ENCODE measurements around the gene ARMC3. TPM values are rescaled to one million over a fixed set of nuclear protein-coding genes. Genes with fewer than 3 reads are reported as not detected.

ARMC3 gene
- total and polyA plus RNA-seq, 2 donors (not counting 1 experiment from before 2014, with no cell fraction given): not detected

DNA sequence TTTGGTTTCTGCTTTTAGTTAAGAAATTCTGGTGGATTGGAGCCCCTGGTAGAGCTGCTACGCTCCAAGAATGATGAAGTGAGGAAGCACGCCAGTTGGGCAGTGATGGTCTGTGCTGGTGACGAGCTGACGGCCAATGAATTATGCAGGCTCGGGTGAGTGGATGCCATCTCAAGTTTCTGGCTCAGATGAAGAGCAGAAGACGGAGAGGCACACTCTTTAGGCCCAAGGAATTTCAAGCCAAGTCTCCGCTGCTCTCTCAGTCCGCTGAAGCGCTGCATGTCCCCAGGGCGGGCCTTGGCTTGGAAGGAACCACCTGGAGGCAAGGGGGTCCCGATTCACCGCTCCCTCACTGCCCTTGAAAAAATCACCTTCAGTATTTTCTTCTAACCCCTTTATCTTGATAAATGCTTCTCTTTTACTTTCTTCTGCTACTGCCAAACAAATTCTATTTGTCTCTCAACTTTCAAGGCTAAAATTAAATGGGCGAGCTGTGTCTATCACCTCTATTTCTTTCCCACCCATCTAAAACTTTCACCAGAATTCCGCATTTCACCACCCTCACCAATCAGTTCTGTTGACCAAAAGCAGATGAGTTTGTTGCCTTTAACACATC lies 74.2 kb downstream of the ARMC3 start:
- Histone ChIP-seq H2AFZ (ENCODE audit: insufficient read depth, low read depth, low read length, poor library complexity, severe bottlenecking) (no peak overlapping the region), H3K27me3 (replicated peaks in 1 of 4; ENCODE audit: control extremely low read depth in 1 of 4, control insufficient read depth in 3 of 4, insufficient read depth in 4 of 4, low read length in 3 of 4) (peaks cover 0 to 7% (median 2%) of the 10 kb centered on the region in 4 experiments), H3K9ac (ENCODE audit: low read length) (no peak overlapping the region), H3K4me3 (ENCODE audit: control extremely low read depth in 1 of 5, extremely low read depth in 1 of 5, insufficient read depth in 1 of 5, low read depth in 2 of 5, low read length in 4 of 5) (no peak overlapping the region), H3K4me2 (replicated peaks; ENCODE audit: low read depth, low read length, poor library complexity, severe bottlenecking) (no peak overlapping the region), H3K36me3 (replicated peaks in 1 of 2; ENCODE audit: control extremely low read depth in 1 of 2, control insufficient read depth in 1 of 2, extremely low read depth in 1 of 2, insufficient read depth in 2 of 2, low read length in 1 of 2) (no peaks in the 10 kb centered on the region), H3K4me1 (ENCODE audit: control insufficient read depth in 2 of 2, insufficient read depth in 2 of 2, low read length in 2 of 2) (no peaks in the 10 kb centered on the region), H4K20me1 (ENCODE audit: control insufficient read depth, insufficient read depth, low read length, poor library complexity, severe bottlenecking) (no peaks in the 10 kb centered on the region), H3K79me2 (ENCODE audit: control insufficient read depth, insufficient read depth, low read length) (no peaks in the 10 kb centered on the region), H3K9me3 (ENCODE audit: control extremely low read depth in 1 of 3, control insufficient read depth in 2 of 3, insufficient read depth in 1 of 3, low read length in 2 of 3) (no peaks in the 10 kb centered on the region), H3K27ac (ENCODE audit: low read length in 2 of 2) (no peak overlapping the region)
- ATAC-seq (ENCODE audit: low read depth) (no peak), DNase-seq (no peak)
- Mint-ChIP-seq H3K4me3 (no peak overlapping the region), H3K27me3 (peaks cover 29% of the 10 kb centered on the region), H3K27ac (no peak overlapping the region), H3K9me3 (ENCODE audit: insufficient read depth) (no peaks in the 10 kb centered on the region), H3K4me1 (no peaks in the 10 kb centered on the region)
- ChIA-PET POLR2A (no interaction called here), CTCF (interaction anchor here (0.7 to 1.5 kb wide), 2 partner anchors 12 to 1612 kb away, joined by 3 to 5 read pairs; no protein-coding TSS in a partner anchor)
- TF ChIP-seq, protein P1, sequence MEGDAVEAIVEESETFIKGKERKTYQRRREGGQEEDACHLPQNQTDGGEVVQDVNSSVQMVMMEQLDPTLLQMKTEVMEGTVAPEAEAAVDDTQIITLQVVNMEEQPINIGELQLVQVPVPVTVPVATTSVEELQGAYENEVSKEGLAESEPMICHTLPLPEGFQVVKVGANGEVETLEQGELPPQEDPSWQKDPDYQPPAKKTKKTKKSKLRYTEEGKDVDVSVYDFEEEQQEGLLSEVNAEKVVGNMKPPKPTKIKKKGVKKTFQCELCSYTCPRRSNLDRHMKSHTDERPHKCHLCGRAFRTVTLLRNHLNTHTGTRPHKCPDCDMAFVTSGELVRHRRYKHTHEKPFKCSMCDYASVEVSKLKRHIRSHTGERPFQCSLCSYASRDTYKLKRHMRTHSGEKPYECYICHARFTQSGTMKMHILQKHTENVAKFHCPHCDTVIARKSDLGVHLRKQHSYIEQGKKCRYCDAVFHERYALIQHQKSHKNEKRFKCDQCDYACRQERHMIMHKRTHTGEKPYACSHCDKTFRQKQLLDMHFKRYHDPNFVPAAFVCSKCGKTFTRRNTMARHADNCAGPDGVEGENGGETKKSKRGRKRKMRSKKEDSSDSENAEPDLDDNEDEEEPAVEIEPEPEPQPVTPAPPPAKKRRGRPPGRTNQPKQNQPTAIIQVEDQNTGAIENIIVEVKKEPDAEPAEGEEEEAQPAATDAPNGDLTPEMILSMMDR (IDR thresholded peaks at IDR 0.05): no peak
- TF ChIP-seq EZH2 (IDR thresholded peaks at IDR 0.05; ENCODE audit: borderline replicate concordance, insufficient read depth, low read depth, low read length, poor library complexity, severe bottlenecking): no peak
- 93% methylated on average over 13 of the region's 14 CpGs for WGBS (ENCODE audit: insufficient coverage)
- intact Hi-C loops (cut with micrococcal nuclease): no loop called here

DNA sequence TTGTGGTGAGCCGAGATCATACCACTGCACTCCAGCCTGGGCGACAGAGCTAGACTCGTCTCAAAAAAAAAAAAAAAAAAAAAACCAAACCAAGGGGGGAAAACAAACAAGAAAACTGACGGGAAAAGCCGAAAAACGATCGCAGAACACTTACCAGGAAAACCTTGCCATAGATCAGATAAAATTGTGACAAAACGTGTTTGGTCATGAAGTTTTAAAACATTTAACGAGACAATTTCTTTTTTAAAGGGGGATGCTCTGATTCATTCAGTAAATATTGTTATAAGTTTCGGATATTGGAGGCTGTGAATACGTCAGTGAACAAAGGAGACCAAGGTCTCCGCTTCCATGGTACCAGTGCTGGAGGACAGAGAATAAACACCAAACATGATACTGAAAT lies 77.3 kb downstream of the ARMC3 start:
- Histone ChIP-seq H4K20me1 (ENCODE audit: control insufficient read depth, insufficient read depth, low read length, poor library complexity, severe bottlenecking) (no peaks in the 10 kb centered on the region), H3K36me3 (replicated peaks in 1 of 2; ENCODE audit: control extremely low read depth in 1 of 2, control insufficient read depth in 1 of 2, extremely low read depth in 1 of 2, insufficient read depth in 2 of 2, low read length in 1 of 2) (no peaks in the 10 kb centered on the region), H3K9ac (ENCODE audit: low read length) (no peak overlapping the region), H3K4me1 (ENCODE audit: control insufficient read depth in 2 of 2, insufficient read depth in 2 of 2, low read length in 2 of 2) (no peaks in the 10 kb centered on the region), H3K27me3 (replicated peaks in 1 of 4; ENCODE audit: control extremely low read depth in 1 of 4, control insufficient read depth in 3 of 4, insufficient read depth in 4 of 4, low read length in 3 of 4) (peaks cover 0 to 4% (median 2%) of the 10 kb centered on the region in 4 experiments), H3K4me2 (replicated peaks; ENCODE audit: low read depth, low read length, poor library complexity, severe bottlenecking) (no peak overlapping the region), H3K27ac (ENCODE audit: low read length in 2 of 2) (no peak overlapping the region), H3K9me3 (ENCODE audit: control extremely low read depth in 1 of 3, control insufficient read depth in 2 of 3, insufficient read depth in 1 of 3, low read length in 2 of 3) (no peaks in the 10 kb centered on the region), H3K4me3 (ENCODE audit: control extremely low read depth in 1 of 5, extremely low read depth in 1 of 5, insufficient read depth in 1 of 5, low read depth in 2 of 5, low read length in 4 of 5) (no peak overlapping the region), H2AFZ (ENCODE audit: insufficient read depth, low read depth, low read length, poor library complexity, severe bottlenecking) (no peak overlapping the region), H3K79me2 (ENCODE audit: control insufficient read depth, insufficient read depth, low read length) (no peaks in the 10 kb centered on the region)
- intact Hi-C loops (cut with micrococcal nuclease): no loop called here
- ATAC-seq (ENCODE audit: low read depth) (no peak), DNase-seq (no peak)
- no peaks in the 10 kb centered on the region for H3K4me1 Mint-ChIP-seq
- TF ChIP-seq EZH2 (IDR thresholded peaks at IDR 0.05; ENCODE audit: borderline replicate concordance, insufficient read depth, low read depth, low read length, poor library complexity, severe bottlenecking): no peak
- TF ChIP-seq, protein P1 (IDR thresholded peaks at IDR 0.05): no peak
- no peak overlapping the region for H3K27ac Mint-ChIP-seq
- ChIA-PET CTCF (interaction anchor here (0.6 kb wide), 1 partner anchor 707 kb away, joined by 3 read pairs; no protein-coding TSS in a partner anchor), POLR2A (no interaction called here)
- no peaks in the 10 kb centered on the region for H3K9me3 Mint-ChIP-seq (ENCODE audit: insufficient read depth)
- 85% methylated on average over 4 of the region's 12 CpGs for WGBS (ENCODE audit: insufficient coverage)
- H3K27me3 Mint-ChIP-seq: peaks cover 31% of the 10 kb centered on the region
- H3K4me3 Mint-ChIP-seq: no peak overlapping the region
